Measurements from ENCODE around the gene CNTLN. TPM values are rescaled to one million over a fixed set of nuclear protein-coding genes. Genes with fewer than 3 reads are reported as not detected.
"Not testable (repeated sequence)": the region's sequence is repeated elsewhere in the genome, so short reads cannot be mapped to it uniquely, and the experiment has no call there.

CNTLN gene
- total RNA-seq, 2 donors from 2014 or later: 1.2 to 2.1 TPM

DNA sequence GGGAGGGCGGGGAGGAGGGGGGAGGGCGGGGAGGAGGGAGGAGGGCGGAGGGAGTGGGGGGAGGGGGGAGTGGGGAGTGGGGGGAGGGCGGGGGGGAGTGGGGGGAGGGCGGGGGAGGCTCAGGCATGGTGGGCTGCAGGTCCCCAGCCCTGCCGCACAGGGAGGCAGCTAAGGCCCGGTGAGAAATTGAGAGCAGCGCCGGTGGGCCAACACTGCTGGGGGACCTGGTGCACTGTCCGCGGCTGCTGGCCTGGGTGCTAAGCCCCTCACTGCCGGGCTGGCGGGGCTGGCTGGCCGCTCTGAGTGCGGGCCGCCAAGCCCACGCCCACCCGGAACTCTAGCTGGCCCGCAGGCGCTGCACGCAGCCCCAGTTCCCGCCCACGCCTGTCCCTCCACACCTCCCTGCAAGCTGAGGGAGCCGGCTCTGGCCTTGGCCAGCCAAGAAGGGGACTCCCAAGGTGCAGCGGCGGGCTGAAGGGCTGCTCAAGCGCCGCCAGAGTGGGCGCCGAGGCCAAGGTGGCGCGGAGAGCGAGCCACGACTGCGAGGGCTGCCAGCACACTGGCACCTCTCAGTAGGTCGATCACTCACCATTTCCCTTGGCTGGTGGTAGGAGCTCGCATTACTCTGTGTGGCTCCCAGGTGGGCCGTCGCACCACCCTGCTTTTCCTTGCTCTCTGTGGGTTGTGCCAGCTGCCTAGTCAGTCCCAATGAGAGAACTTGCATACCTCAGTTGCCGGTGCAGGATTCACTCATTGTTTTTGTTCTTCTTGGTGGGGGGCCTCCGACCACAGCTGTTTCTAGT, 160.2 kb downstream of the CNTLN start:
- H3K4me3 Mint-ChIP-seq: no peak overlapping the region

DNA sequence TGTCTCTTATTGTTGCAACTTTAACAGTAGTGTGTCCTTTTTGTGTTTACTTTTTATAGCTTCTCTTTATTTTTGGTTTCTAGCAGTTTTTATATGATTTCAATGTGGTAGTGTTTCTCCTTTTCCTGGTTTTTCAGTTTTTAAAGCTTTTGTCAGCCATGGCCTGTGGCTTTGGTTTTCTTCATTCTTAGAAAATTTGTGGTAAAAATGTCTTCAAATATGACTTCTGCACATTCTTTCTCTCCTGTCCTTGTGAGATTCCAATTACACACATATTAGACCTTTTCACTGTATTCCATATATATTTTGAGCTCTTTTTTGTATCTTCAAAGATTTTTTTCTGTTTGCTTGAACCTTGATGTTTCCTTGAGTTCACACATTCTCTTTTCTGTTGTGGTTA, 180.5 kb downstream of the CNTLN start:
- no peaks in the 10 kb centered on the region for H3K27me3 Mint-ChIP-seq
- no peaks in the 10 kb centered on the region for H3K4me1 Mint-ChIP-seq
- ATAC-seq (replicated peaks): no peak
- peaks cover 13% of the 10 kb centered on the region for H3K9me3 Mint-ChIP-seq
- H3K4me3 Mint-ChIP-seq: no peak overlapping the region
- no peak overlapping the region for H3K27ac Mint-ChIP-seq
- H3K36me3 Mint-ChIP-seq (ENCODE audit: low read depth): no peaks in the 10 kb centered on the region

More for the DNA sequence above, 160.2 kb downstream of the CNTLN start:
- no peaks in the 10 kb centered on the region for H3K4me1 Mint-ChIP-seq
- H3K27ac Mint-ChIP-seq: no peak overlapping the region
- H3K27me3 Mint-ChIP-seq: no peaks in the 10 kb centered on the region
- H3K36me3 Mint-ChIP-seq (ENCODE audit: low read depth): no peaks in the 10 kb centered on the region
- peaks cover 31% of the 10 kb centered on the region for H3K9me3 Mint-ChIP-seq
- no peak for ATAC-seq (replicated peaks)

DNA sequence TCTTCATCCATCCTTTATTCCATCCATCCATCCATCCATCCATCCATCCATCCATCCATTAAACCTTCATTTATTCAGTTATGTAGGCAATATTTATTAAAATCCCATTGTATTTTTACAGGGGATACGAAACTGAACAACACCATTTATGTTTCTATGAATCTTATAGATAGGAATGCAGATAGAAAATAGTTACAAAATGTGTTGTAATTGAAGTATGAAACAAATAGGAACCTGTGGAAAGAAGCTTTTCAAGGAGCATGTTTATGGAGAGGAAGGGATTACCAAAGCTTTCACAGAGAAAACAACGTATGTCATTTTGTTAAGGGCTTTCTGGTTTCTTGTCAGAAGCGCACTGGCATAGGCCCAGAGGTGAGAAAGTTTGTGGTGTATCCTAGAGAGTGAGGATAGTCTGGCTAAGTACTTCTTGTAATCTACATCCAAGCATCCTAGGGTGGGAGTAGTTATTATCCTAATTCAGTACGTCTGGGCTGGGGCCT, 184.0 kb downstream of the CNTLN start:
- Mint-ChIP-seq H3K27ac (no peak overlapping the region), H3K36me3 (ENCODE audit: low read depth) (no peaks in the 10 kb centered on the region), H3K9me3 (peaks cover 10% of the 10 kb centered on the region), H3K27me3 (no peaks in the 10 kb centered on the region), H3K4me1 (no peaks in the 10 kb centered on the region), H3K4me3 (no peak overlapping the region)
- ATAC-seq (replicated peaks): no peak

DNA sequence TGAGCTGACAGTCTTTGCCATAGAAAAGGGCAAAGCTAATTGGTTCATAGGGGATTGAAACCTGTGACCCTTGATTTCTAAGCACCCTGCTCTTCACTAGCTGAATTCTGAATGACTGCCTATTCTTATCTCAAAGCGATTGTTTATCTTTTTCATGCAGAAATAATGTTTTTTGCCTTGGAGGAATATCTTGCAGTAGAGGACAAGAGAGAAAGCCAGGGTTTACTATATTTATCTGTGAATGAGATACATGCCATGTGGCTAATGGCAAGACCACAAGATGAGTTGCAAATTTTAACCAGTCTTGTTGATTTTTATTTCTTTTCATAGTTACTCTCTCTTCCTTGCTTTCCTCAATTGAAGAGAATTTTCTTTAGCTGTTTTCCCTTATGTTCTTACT, 185.0 kb downstream of the CNTLN start:
- Mint-ChIP-seq H3K4me1 (no peaks in the 10 kb centered on the region), H3K36me3 (ENCODE audit: low read depth) (no peaks in the 10 kb centered on the region), H3K27me3 (no peaks in the 10 kb centered on the region), H3K4me3 (no peak overlapping the region), H3K27ac (no peak overlapping the region), H3K9me3 (peaks cover 10% of the 10 kb centered on the region)
- no peak for ATAC-seq (replicated peaks)

DNA sequence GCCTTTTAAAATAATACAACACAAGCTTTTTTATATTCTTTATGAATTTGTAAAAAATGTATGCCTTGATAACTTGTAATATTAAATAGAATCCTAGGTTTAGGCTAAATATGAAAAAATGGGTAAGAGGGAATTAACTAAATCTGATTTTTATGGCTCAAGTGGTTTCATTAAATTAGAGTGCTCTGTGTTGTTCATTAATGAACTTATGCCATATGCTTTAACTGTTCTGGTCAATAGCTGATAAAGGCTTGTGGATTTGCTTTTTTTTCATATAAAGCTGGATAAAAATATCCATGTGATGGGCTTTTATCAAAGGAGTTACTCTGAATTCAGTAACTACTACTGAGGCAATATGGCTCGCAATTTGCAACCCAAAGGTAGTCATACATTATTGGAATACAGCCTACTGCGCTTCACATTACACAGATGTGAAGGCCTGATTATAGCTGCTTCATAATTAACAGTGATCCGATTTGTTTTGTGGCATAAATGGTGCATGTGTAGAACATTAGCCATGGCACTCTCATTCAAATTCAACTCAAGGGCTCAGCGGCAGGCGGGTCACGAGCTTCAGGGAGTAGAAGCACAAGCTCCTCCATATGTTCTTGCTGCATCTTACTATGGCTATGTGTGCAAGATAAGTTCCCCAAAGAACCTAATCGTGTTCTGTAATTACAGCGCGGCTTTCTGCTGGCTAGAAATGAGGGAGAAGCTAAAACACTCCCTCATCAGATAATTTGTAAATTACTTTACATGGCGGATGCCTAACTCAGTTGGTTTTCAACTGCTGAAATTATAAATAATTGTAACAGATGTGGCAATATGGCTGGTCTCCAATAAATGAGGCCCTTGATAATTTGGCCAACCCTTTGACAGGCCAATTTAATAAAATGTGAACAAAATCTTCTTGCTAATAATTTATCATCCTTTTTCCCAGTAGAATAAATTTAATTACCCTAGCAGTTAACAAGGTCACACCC, 188.3 kb downstream of the CNTLN start:
- Mint-ChIP-seq H3K4me3 (no peak overlapping the region), H3K36me3 (ENCODE audit: low read depth) (no peaks in the 10 kb centered on the region), H3K4me1 (no peaks in the 10 kb centered on the region), H3K27me3 (no peaks in the 10 kb centered on the region), H3K27ac (no peak overlapping the region), H3K9me3 (peaks cover 6% of the 10 kb centered on the region)
- no peak for ATAC-seq (replicated peaks)

DNA sequence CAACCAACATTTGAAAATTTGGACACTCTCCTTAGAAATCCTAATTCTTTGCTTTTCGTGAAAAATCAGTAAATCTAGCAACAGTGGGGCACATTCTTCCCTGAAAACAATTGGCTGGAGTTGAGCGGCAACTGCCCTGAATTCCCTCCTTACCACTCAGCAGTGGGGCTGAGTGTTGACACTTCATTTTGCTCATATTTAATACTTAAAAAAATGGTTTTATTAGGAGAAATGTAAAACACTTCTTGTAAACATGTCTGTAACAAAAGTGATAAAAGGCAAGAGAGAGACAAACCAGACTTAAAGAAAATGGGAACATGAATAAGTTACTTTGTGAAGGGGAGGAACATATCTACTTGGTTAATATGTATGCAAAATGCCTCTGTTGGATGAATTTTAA, 193.5 kb downstream of the CNTLN start:
- no peak for ATAC-seq (replicated peaks)
- no peaks in the 10 kb centered on the region for H3K9me3 Mint-ChIP-seq
- no peaks in the 10 kb centered on the region for H3K27me3 Mint-ChIP-seq
- H3K27ac Mint-ChIP-seq: no peak overlapping the region
- H3K4me1 Mint-ChIP-seq: no peaks in the 10 kb centered on the region
- H3K4me3 Mint-ChIP-seq: no peak overlapping the region
- no peaks in the 10 kb centered on the region for H3K36me3 Mint-ChIP-seq (ENCODE audit: low read depth)

DNA sequence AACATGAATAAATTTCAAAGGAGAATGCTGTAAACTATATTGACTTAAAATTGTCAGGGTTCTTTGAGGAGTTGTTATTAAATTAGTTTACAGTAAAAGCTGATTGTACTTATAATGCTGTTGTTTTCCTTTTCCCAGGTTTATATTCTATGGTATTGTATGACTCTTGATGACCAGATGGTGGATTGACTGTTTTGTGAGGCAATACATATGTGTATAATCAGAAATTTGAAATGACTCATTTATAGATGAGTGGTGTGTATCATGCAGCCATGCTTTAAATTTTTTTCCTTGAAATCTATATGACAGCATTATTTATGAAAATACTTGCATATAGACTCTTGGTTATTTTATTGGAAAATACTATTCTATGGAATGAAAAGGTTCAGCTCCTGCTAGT, 195.3 kb downstream of the CNTLN start:
- no peaks in the 10 kb centered on the region for H3K9me3 Mint-ChIP-seq
- H3K27ac Mint-ChIP-seq: no peak overlapping the region
- H3K4me3 Mint-ChIP-seq: no peak overlapping the region
- no peaks in the 10 kb centered on the region for H3K36me3 Mint-ChIP-seq (ENCODE audit: low read depth)
- no peak for ATAC-seq (replicated peaks)
- H3K27me3 Mint-ChIP-seq: no peaks in the 10 kb centered on the region
- H3K4me1 Mint-ChIP-seq: no peaks in the 10 kb centered on the region

DNA sequence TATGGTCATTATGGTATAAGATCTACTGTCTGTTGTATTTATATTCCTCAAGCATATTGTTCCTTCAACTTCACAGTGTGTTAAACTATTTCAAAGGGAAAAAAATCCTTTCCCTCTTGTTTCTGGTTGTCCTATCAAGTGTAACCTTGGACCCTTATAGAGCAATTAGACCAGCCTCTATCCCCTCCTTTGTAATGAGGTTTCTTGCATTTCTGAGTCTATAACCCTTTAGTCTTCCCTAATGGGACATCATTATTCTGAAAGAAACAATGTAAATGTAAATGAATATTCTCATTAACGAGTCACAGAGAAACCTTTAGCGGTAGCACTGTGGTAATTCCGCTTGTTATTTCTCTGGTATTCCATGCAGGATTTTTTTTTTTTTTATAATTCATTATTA, 197.3 kb downstream of the CNTLN start:
- ATAC-seq (replicated peaks): no peak
- no peaks in the 10 kb centered on the region for H3K27me3 Mint-ChIP-seq
- no peak overlapping the region for H3K4me3 Mint-ChIP-seq
- no peaks in the 10 kb centered on the region for H3K4me1 Mint-ChIP-seq
- no peaks in the 10 kb centered on the region for H3K36me3 Mint-ChIP-seq (ENCODE audit: low read depth)
- H3K9me3 Mint-ChIP-seq: no peaks in the 10 kb centered on the region
- H3K27ac Mint-ChIP-seq: no peak overlapping the region

DNA sequence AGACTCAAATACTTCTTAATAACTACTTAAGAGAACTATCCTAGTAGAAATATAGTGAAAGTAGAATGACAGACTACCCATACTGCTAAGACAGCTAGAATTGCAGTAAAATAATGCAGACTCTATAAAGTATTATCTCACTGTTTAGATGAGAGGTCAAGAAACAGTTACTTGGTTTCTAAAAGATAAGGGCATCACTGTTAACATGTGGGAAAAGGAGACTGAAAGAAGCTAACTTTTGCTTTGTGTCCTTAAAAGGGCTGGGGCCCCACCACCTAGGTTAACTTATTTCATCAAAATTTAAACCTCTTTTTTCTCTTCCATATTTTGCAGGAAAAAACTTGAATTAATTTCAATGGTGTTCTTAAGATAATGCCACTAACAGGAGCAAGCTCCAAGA, 204.3 kb downstream of the CNTLN start:
- no peak for ATAC-seq (replicated peaks)
- no peak overlapping the region for H3K27ac Mint-ChIP-seq
- peaks cover 4% of the 10 kb centered on the region for H3K9me3 Mint-ChIP-seq
- H3K4me3 Mint-ChIP-seq: no peak overlapping the region
- no peaks in the 10 kb centered on the region for H3K4me1 Mint-ChIP-seq
- no peaks in the 10 kb centered on the region for H3K27me3 Mint-ChIP-seq
- H3K36me3 Mint-ChIP-seq (ENCODE audit: low read depth): no peaks in the 10 kb centered on the region

DNA sequence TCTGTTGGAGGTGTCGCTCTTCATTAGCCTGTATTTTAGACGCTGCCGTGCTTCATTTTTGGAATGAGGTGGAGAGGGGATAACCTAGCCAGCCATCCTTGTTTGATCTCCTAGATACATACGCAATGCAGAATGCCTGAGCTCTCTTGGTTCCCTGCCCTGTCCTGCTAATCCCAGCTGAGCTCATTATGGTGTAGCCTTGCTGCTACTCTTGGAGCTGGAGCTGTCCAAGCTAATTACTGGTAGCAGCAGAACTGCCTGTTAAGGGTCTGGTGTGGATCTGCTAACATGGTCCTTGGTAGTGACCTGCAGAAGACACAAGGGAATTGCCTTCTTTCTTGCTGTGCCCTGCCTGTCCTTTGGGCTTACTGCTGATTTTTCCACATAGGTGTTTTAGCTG, 207.9 kb downstream of the CNTLN start:
- ATAC-seq (replicated peaks): no peak
- H3K36me3 Mint-ChIP-seq (ENCODE audit: low read depth): no peaks in the 10 kb centered on the region
- no peaks in the 10 kb centered on the region for H3K4me1 Mint-ChIP-seq

DNA sequence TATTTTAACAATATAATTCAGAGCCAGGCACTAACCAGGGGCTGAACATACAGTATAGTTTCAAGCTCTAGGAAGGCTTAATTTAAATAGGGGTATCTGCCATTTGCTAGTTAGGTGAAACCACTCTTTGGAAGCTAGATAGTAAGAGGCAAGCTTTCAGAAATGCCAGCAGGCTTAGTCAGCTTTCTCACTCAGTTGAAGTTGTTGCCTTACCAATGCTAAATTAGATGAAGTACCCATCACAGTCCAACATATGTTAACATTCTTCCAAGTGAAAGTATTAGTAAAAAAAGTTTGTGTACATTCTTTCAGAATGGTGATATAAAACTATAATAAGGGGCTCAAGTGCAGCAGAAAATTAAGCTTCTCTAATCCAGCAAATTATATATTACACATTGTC, 215.0 kb downstream of the CNTLN start:
- Mint-ChIP-seq H3K4me1 (no peaks in the 10 kb centered on the region), H3K36me3 (ENCODE audit: low read depth) (no peaks in the 10 kb centered on the region), H3K9me3 (peaks cover 12% of the 10 kb centered on the region), H3K27me3 (no peaks in the 10 kb centered on the region), H3K27ac (no peak overlapping the region), H3K4me3 (no peak overlapping the region)
- ATAC-seq (replicated peaks): no peak

More for the DNA sequence above, 207.9 kb downstream of the CNTLN start:
- peaks cover 8% of the 10 kb centered on the region for H3K9me3 Mint-ChIP-seq
- H3K27ac Mint-ChIP-seq: no peak overlapping the region
- H3K4me3 Mint-ChIP-seq: no peak overlapping the region
- H3K27me3 Mint-ChIP-seq: no peaks in the 10 kb centered on the region

DNA sequence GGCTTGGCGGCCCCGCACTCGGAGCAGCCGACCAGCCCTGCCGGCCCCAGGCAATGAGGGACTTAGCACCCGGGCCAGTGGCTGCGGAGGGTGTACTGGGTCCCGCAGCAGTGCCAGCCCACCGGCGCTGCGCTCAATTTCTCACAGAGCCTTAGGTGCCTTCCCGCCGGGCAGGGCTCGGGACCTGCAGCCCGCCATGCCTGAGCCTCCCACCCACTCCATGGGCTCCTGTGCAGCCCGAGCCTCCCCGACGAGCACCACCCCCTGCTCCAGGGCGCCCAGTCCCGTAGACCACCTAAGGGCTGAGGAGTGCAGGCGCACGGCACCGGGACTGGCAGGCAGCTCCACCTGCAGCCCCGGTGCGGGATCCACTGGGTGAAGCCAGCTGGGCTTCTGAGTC, 219.2 kb downstream of the CNTLN start:
- not testable (repeated sequence) for H3K4me1 Mint-ChIP-seq; ATAC-seq (replicated peaks); H3K36me3 Mint-ChIP-seq (ENCODE audit: low read depth); H3K9me3 Mint-ChIP-seq; H3K4me3 Mint-ChIP-seq; H3K27ac Mint-ChIP-seq; H3K27me3 Mint-ChIP-seq

DNA sequence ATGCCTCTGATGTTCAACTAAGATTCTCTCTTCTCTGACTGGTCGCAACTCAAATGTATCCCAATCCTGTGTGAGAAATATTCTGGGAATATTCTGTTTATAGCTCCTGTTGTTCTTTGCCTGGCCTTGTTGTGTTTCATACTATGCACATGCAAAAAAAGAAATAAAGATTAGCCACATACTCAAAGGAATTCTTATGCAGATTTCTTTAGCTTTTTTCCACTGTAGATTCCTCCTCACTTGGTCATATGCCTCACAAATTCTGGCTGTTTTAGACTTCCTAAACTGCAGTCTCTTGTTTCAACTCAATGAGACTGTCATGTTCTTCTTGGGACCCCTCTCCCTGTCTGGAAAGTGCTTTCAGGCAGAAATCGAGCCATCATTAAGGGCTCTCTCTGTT, 226.5 kb downstream of the CNTLN start:
- Mint-ChIP-seq H3K4me1 (no peaks in the 10 kb centered on the region), H3K36me3 (ENCODE audit: low read depth) (no peaks in the 10 kb centered on the region), H3K27ac (no peak overlapping the region), H3K4me3 (no peak overlapping the region), H3K27me3 (no peaks in the 10 kb centered on the region), H3K9me3 (peaks cover 3% of the 10 kb centered on the region)
- ATAC-seq (replicated peaks): no peak

DNA sequence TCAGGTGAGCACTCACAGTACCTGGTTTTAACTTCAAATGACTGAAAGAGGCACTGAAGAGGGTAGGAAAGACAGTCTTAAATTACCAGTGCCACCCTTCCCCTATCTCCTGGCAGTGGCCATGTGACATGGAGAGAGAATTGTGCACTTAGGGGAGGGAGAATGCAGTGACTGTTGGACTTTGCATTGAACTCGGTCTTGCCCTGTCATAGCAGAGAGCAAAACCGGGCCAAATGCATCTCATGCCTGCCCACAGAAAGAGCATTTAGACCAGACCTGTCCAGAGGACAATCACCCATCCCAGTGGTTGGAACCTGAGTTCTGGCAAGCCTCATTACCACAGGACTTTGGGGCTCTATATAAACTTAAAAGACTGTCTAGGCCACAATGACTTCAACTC, 232.2 kb downstream of the CNTLN start:
- H3K9me3 Mint-ChIP-seq: peaks cover 3% of the 10 kb centered on the region
- H3K36me3 Mint-ChIP-seq (ENCODE audit: low read depth): no peaks in the 10 kb centered on the region
- H3K27me3 Mint-ChIP-seq: no peaks in the 10 kb centered on the region
- no peak overlapping the region for H3K27ac Mint-ChIP-seq
- ATAC-seq (replicated peaks): no peak
- H3K4me3 Mint-ChIP-seq: no peak overlapping the region
- no peaks in the 10 kb centered on the region for H3K4me1 Mint-ChIP-seq
